H1 (cell line): ENCODE measurements around the gene CORIN. TPM values are rescaled to one million over a fixed set of nuclear protein-coding genes. Genes with fewer than 3 reads are reported as not detected.

Experiments
- CTCF ChIA-PET: fragments of 300-600 bp; sonication (Branson Sonifier 250); formaldehyde crosslinking; loops from one replicate; lab custom pipeline; 2021; ENCODE audit not compliant: partially characterized antibody; lab: Charles Lee
- POLR2A ChIA-PET: fragments of 300-600 bp; sonication (Branson Sonifier 250); formaldehyde crosslinking; loops from one replicate; lab custom pipeline; 2021; ENCODE audit warnings: inconsistent platforms; ENCODE audit not compliant: partially characterized antibody; lab: Charles Lee
- DNase-seq, 2 experiments: peaks; one replicate each; pipeline versions ENCODE4 v3.0.0 to v3.0.0-alpha.2; 2010 to 2022; ENCODE audit warnings: low spot score in 2 of 2, low read depth in 1 of 2, mixed read lengths in 1 of 2
- FAIRE-seq: peaks from 2 replicates; lab custom pipeline; 2011; peaks lifted over from hg19 to GRCh38; lab: Jason Lieb, UNC
- H2AFZ ChIP-seq: 2 replicates; pipeline ENCODE4 v1.8.1; 2012; ENCODE audit warnings: low read length, inconsistent platforms
- H2AK5ac ChIP-seq: 2 replicates; pipeline ENCODE4 v1.6.1; 2013; ENCODE audit warnings: low read depth, low read length
- H2BK120ac ChIP-seq: replicated peaks from 2 replicates; pipeline ENCODE3; 2013; ENCODE audit warnings: low read depth, low read length, inconsistent platforms
- H2BK12ac ChIP-seq: 2 replicates; pipeline ENCODE4 v1.6.1; 2013; ENCODE audit warnings: low read depth, low read length
- H2BK15ac ChIP-seq: 2 replicates; pipeline ENCODE4 v1.6.1; 2013; ENCODE audit warnings: low read length
- H2BK20ac ChIP-seq: 2 replicates; pipeline ENCODE4 v1.6.1; 2013; ENCODE audit warnings: low read length
- H2BK5ac ChIP-seq: 2 replicates; pipeline ENCODE4 v1.6.1; 2013; ENCODE audit warnings: low read depth, low read length
- H3K14ac ChIP-seq: 2 replicates; pipeline ENCODE4 v1.6.1; 2013; ENCODE audit warnings: inconsistent platforms; ENCODE audit not compliant: insufficient read length
- H3K18ac ChIP-seq: 2 replicates; pipeline ENCODE4 v1.6.1; 2013; ENCODE audit warnings: low read length; ENCODE audit errors: extremely low read depth
- H3K23ac ChIP-seq: 2 replicates; pipeline ENCODE4 v1.6.1; 2013; ENCODE audit warnings: inconsistent platforms; ENCODE audit not compliant: insufficient read length
- H3K23me2 ChIP-seq: 2 replicates; pipeline ENCODE4 v1.6.1; 2013; ENCODE audit warnings: low read depth, low read length
- H3K27ac ChIP-seq: 2 replicates; pipeline ENCODE4 v1.6.1; 2011; ENCODE audit warnings: low read depth, low read length, inconsistent platforms
- H3K27me3 ChIP-seq, 4 experiments: replicated peaks in 1 of 4; 1 replicate in 1 of 4; 2 replicates in 3 of 4; pipeline versions ENCODE4 v1.6.1 to v1.8.1; 2011 to 2013; ENCODE audit warnings: low read length in 3 of 4, mild to moderate bottlenecking in 3 of 4, inconsistent platforms in 2 of 4, mixed read lengths in 2 of 4, moderate library complexity in 1 of 4; ENCODE audit not compliant: control insufficient read depth in 3 of 4, insufficient read depth in 3 of 4; ENCODE audit errors: extremely low read depth in 1 of 4
- H3K36me3 ChIP-seq, 4 experiments: 2 replicates each; pipeline versions ENCODE4 v1.6.1 to v1.8.1; 2011 to 2013; ENCODE audit warnings: mild to moderate bottlenecking in 4 of 4, low read length in 3 of 4, moderate library complexity in 2 of 4, control low read depth in 1 of 4, inconsistent platforms in 1 of 4; ENCODE audit not compliant: insufficient read depth in 4 of 4, control insufficient read depth in 2 of 4
- H3K4ac ChIP-seq: replicated peaks from 2 replicates; pipeline ENCODE3; 2013; ENCODE audit warnings: low read length, low read depth, mixed read lengths, inconsistent platforms; ENCODE audit not compliant: insufficient read length
- H3K4me1 ChIP-seq, 4 experiments: replicated peaks in 1 of 4; 1 replicate in 1 of 4; 2 replicates in 3 of 4; pipeline versions ENCODE4 v1.6.1 to v1.8.1; 2011 to 2013; ENCODE audit warnings: low read length in 3 of 4, inconsistent platforms in 2 of 4, mixed read lengths in 1 of 4; ENCODE audit not compliant: insufficient read depth in 4 of 4, control insufficient read depth in 3 of 4
- H3K4me2 ChIP-seq, 2 experiments: 2 replicates each; pipeline versions ENCODE4 v1.6.1 to v1.8.1; 2011 to 2013; ENCODE audit warnings: low read depth in 2 of 2, low read length in 2 of 2, control low read depth in 1 of 2, inconsistent platforms in 1 of 2, mild to moderate bottlenecking in 1 of 2; ENCODE audit not compliant: insufficient read depth in 1 of 2
- H3K4me3 ChIP-seq, 4 experiments: fragments of 200-600, 300-600 bp in 1 of 4; sonication (generic), shearing (Covaris generic), sonication (Bioruptor Twin) in 1 of 4; 2 replicates each; pipeline versions ENCODE4 v1.5.1 to v1.8.1; 2011 to 2016; ENCODE audit warnings: low read length in 4 of 4, low read depth in 3 of 4, control low read depth in 2 of 4, inconsistent platforms in 2 of 4, mild to moderate bottlenecking in 2 of 4, mixed read lengths in 1 of 4, moderate library complexity in 1 of 4; ENCODE audit not compliant: insufficient read depth in 2 of 4; ENCODE audit errors: extremely low read depth in 1 of 4
- H3K56ac ChIP-seq: replicated peaks from 2 replicates; pipeline ENCODE3; 2013; ENCODE audit warnings: low read depth, mild to moderate bottlenecking, mixed read lengths, low read length, inconsistent platforms; ENCODE audit not compliant: insufficient read length
- H3K79me1 ChIP-seq: 2 replicates; pipeline ENCODE4 v1.6.1; 2013; ENCODE audit warnings: low read depth, low read length, control low read depth
- H3K79me2 ChIP-seq, 2 experiments: 2 replicates each; pipeline versions ENCODE4 v1.6.1 to v1.8.1; 2012 to 2013; ENCODE audit warnings: low read length in 2 of 2, mild to moderate bottlenecking in 2 of 2, inconsistent platforms in 1 of 2; ENCODE audit not compliant: insufficient read depth in 2 of 2, control insufficient read depth in 1 of 2
- H3K9ac ChIP-seq, 4 experiments: replicated peaks in 1 of 4; 1 replicate in 1 of 4; 2 replicates in 3 of 4; pipeline versions ENCODE4 v1.6.1 to v1.8.1; 2011 to 2013; ENCODE audit warnings: low read depth in 3 of 4, low read length in 3 of 4, control low read depth in 2 of 4, mild to moderate bottlenecking in 2 of 4, moderate library complexity in 2 of 4, inconsistent platforms in 1 of 4; ENCODE audit errors: extremely low read depth in 1 of 4
- H3K9me3 ChIP-seq, 2 experiments: 2 replicates each; pipeline versions ENCODE4 v1.6.1 to v1.8.1; 2012 to 2013; ENCODE audit warnings: mild to moderate bottlenecking in 2 of 2, moderate library complexity in 2 of 2, control low read depth in 1 of 2, inconsistent platforms in 1 of 2, low read depth in 1 of 2, low read length in 1 of 2, mixed read lengths in 1 of 2; ENCODE audit not compliant: insufficient read depth in 2 of 2
- H4K20me1 ChIP-seq, 2 experiments: replicated peaks in 1 of 2; 2 replicates each; pipeline versions ENCODE3 to v1.8.1; 2011 to 2013; ENCODE audit warnings: inconsistent platforms in 2 of 2, low read length in 2 of 2, mild to moderate bottlenecking in 1 of 2; ENCODE audit not compliant: insufficient read depth in 2 of 2, control insufficient read depth in 1 of 2
- H4K5ac ChIP-seq: 2 replicates; pipeline ENCODE4 v1.6.1; 2013; ENCODE audit warnings: low read length, low read depth, mixed read lengths, inconsistent platforms; ENCODE audit not compliant: insufficient read length
- H4K8ac ChIP-seq: 2 replicates; pipeline ENCODE4 v1.8.0; 2013; ENCODE audit warnings: mild to moderate bottlenecking, moderate library complexity, low read length, inconsistent platforms; ENCODE audit not compliant: insufficient read depth; ENCODE audit errors: extremely low read depth
- H4K91ac ChIP-seq: replicated peaks from 2 replicates; pipeline ENCODE3; 2013; ENCODE audit warnings: low read length, mixed read lengths, inconsistent platforms; ENCODE audit not compliant: insufficient read length
- ATF3 ChIP-seq: IDR thresholded peaks from 2 replicates; pipeline ENCODE4 v1.6.1; 2011; ENCODE audit warnings: low read depth, mild to moderate bottlenecking, low read length; ENCODE audit not compliant: insufficient read depth
- CTCF ChIP-seq, 3 experiments: IDR thresholded peaks; 1 replicate in 2 of 3; 2 replicates in 1 of 3; pipeline versions ENCODE4 v1.5.1 to v1.6.1; 2011; ENCODE audit warnings: low read length in 3 of 3, mild to moderate bottlenecking in 3 of 3, inconsistent platforms in 2 of 3, low read depth in 1 of 3, moderate library complexity in 1 of 3; ENCODE audit not compliant: insufficient read depth in 1 of 3; ENCODE audit errors: control extremely low read depth in 1 of 3
- HDAC6 ChIP-seq: IDR thresholded peaks from one replicate; pipeline ENCODE4 v1.7.1; 2012; ENCODE audit warnings: low read depth, mild to moderate bottlenecking, inconsistent platforms, low read length, moderate library complexity
- JUN ChIP-seq: IDR thresholded peaks from 2 replicates; pipeline ENCODE4 v1.6.1; 2011; ENCODE audit warnings: low read depth, mild to moderate bottlenecking, improper control_type of control experiment, low read length
- KDM5A ChIP-seq: fragments of 200-600 bp; IDR thresholded peaks from 2 replicates; pipeline ENCODE4 v1.7.1; 2012; ENCODE audit warnings: mild to moderate bottlenecking, low read length, inconsistent platforms, mixed read lengths
- MAFK ChIP-seq: IDR thresholded peaks from 2 replicates; pipeline ENCODE4 v1.6.1; 2012; ENCODE audit warnings: low read depth, mild to moderate bottlenecking, improper control_type of control experiment, low read length
- POU5F1 ChIP-seq: IDR thresholded peaks from 2 replicates; pipeline ENCODE4 v1.6.1; 2011; ENCODE audit warnings: low read depth, mild to moderate bottlenecking, low read length, moderate library complexity
- RBBP5 ChIP-seq: IDR thresholded peaks from 2 replicates; pipeline ENCODE4 v1.7.1; 2012; ENCODE audit warnings: low read depth, mild to moderate bottlenecking, inconsistent platforms, low read length, moderate library complexity, borderline replicate concordance
- RXRA ChIP-seq: IDR thresholded peaks from 2 replicates; pipeline ENCODE4 v1.6.1; 2011; ENCODE audit warnings: low read depth, mild to moderate bottlenecking, low read length, moderate library complexity; ENCODE audit not compliant: insufficient read depth
- WGBS, 2 experiments: shearing (Covaris generic) in 1 of 2; methylation state at CpG; one replicate each; pipeline versions ENCODE4 v1.1.6 to v1.1.7; 2013 to 2015; ENCODE audit warnings: low lambda C conversion rate in 2 of 2, mixed read lengths in 2 of 2, inconsistent platforms in 1 of 2, low coverage in 1 of 2, missing lambda C conversion rate in 1 of 2; ENCODE audit not compliant: insufficient replicate concordance in 2 of 2, insufficient coverage in 1 of 2, insufficient read length in 1 of 2; ENCODE audit errors: extremely low coverage in 1 of 2, missing lambda C conversion rate in 1 of 2; 5-methylcytosine and 5-hydroxymethylcytosine counted together
- polyA plus RNA-seq, 7 experiments: library from polyadenylated mRNA; depleted of rRNA in 3 of 7; stranded (reverse) in 5 of 7; unstranded in 2 of 7; fragments of >200 nt in 5 of 7; fragments of 200-250 nt in 2 of 7; gene quantifications; 1 replicate in 5 of 7; 2 replicates in 1 of 7; 4 replicates in 1 of 7; pipeline versions ENCODE4 v1.2.1 to v1.2.3, GENCODE V29; 2011 to 2013; ENCODE audit warnings: missing spikeins in 2 of 7, mixed read lengths in 2 of 7
- total RNA-seq: library from RNA; stranded (reverse); fragmentation: NEBNext Ultra II Directional; extraction: Animal tissue kit (Norgen Biotek cat#: 25700); gene quantifications from 2 replicates; pipeline ENCODE4 v1.2.1, GENCODE V29; 2021

Gene CORIN
- total and polyA plus RNA-seq, 2 of the 8 experiments (the other 6 are each of a cell fraction or from before 2014, with no cell fraction given), result 0.09 to 0.32 TPM

GRCh38 chr4:47642985-47643760, 194.7 kb downstream of the CORIN start:
- no peak overlapping the region for H2BK20ac ChIP-seq
- H3K4ac ChIP-seq, result no peak overlapping the region
- H3K27me3 ChIP-seq, result no peaks in the 10 kb centered on the region
- H3K27ac ChIP-seq, result no peak overlapping the region
- no peak overlapping the region for H2BK12ac ChIP-seq
- no peak overlapping the region for H4K8ac ChIP-seq
- no peaks in the 10 kb centered on the region for H3K9me3 ChIP-seq
- no peak overlapping the region for H3K4me3 ChIP-seq
- H3K9ac ChIP-seq, result no peak overlapping the region
- no peak overlapping the region for H3K23ac ChIP-seq
- H2BK5ac ChIP-seq, result no peak overlapping the region
- H4K5ac ChIP-seq, result no peak overlapping the region
- CTCF ChIA-PET, result interaction anchor here (0.7 to 0.9 kb wide), 2 partner anchors 20 to 44 kb away, joined by 3 to 4 read pairs; no protein-coding TSS in a partner anchor
- whole genome bisulfite sequencing, 2 experiments, result 92% methylated on average over 7 of the region's 7 CpGs; no CpG with 5 or more reads in 1 of the 2 experiments
- no peaks in the 10 kb centered on the region for H4K20me1 ChIP-seq
- POLR2A ChIA-PET, result interaction anchor here (0.8 kb wide), 1 partner anchor 12 kb away, joined by 3 read pairs; no protein-coding TSS in a partner anchor
- no peak for DNase-seq
- no peak for FAIRE-seq
- H2BK120ac ChIP-seq, result no peak overlapping the region
- H3K79me1 ChIP-seq, result no peaks in the 10 kb centered on the region
- no peak overlapping the region for H4K91ac ChIP-seq
- no peak overlapping the region for H2AFZ ChIP-seq
- no peak overlapping the region for H3K14ac ChIP-seq
- H3K56ac ChIP-seq, result no peak overlapping the region
- H3K36me3 ChIP-seq, result no peaks in the 10 kb centered on the region
- peaks cover 0 to 2% (median 0%) of the 10 kb centered on the region in 4 experiments; a peak in 1 of 7 replicates for H3K4me1 ChIP-seq
- no peak overlapping the region for H2AK5ac ChIP-seq
- H3K18ac ChIP-seq, result no peak overlapping the region
- H3K79me2 ChIP-seq, result no peaks in the 10 kb centered on the region
- no peaks in the 10 kb centered on the region for H3K23me2 ChIP-seq
- H3K4me2 ChIP-seq, result no peak overlapping the region
- no peak overlapping the region for H2BK15ac ChIP-seq
- TF ChIP-seq JUN (no peak), ATF3 (no peak), CTCF (IDR thresholded peaks at IDR 0.05; ENCODE audit: control extremely low read depth in 1 of 3, insufficient read depth in 1 of 3, low read depth in 1 of 3, low read length in 3 of 3) (no peak), MAFK (no peak), RBBP5 (no peak), RXRA (no peak), HDAC6 (no peak), POU5F1 (no peak), KDM5A (no peak)
